IMR-90 (cell line): ENCODE measurements around the gene FEM1A. TPM values are rescaled to one million over a fixed set of nuclear protein-coding genes. Genes with fewer than 3 reads are reported as not detected.

ENCODE experiments used
- ATAC-seq: fragments of 200-7000 bp; cut with Tn5 transposase; 2 replicates; pipeline ENCODE4 v1.9.1; 2020; ENCODE audit warnings: low read depth, mild to moderate bottlenecking, moderate library complexity
- BruUV-seq: library from RNA; stranded (reverse); fragments of 400-500 nt; replicated peaks from 2 replicates; lab custom pipeline; 2021; lab: Mats Ljungman, UMichigan
- CTCF ChIA-PET: fragments of 300-600 bp; formaldehyde crosslinking; extraction: SDS; loops from one replicate; lab custom pipeline; 2021; ENCODE audit warnings: antibody characterized with exemption; lab: Yijun Ruan, JAX
- POLR2A ChIA-PET: fragments of 300-600 bp; sonication (Branson Sonifier 250); formaldehyde crosslinking; loops from one replicate; lab custom pipeline; 2022; ENCODE audit warnings: antibody characterized with exemption; ENCODE audit not compliant: unreplicated experiment; lab: Charles Lee
- DNase-seq: peaks from one replicate; pipeline ENCODE4 v3.0.0; 2013
- H2AFZ ChIP-seq: replicated peaks from 2 replicates; pipeline ENCODE3; 2013; ENCODE audit warnings: low read length, mild to moderate bottlenecking; ENCODE audit not compliant: poor library complexity
- H2AK5ac ChIP-seq: 2 replicates; pipeline ENCODE4 v1.6.1; 2013; ENCODE audit warnings: low read depth, low read length, inconsistent platforms
- H2AK9ac ChIP-seq: replicated peaks from 2 replicates; pipeline ENCODE3; 2013; ENCODE audit warnings: mild to moderate bottlenecking, low read depth, low read length, moderate library complexity; ENCODE audit not compliant: poor library complexity
- H2BK120ac ChIP-seq: 2 replicates; pipeline ENCODE4 v1.6.1; 2013; ENCODE audit warnings: low read depth, low read length, inconsistent platforms
- H2BK15ac ChIP-seq: 3 replicates; pipeline ENCODE4 v1.6.1; 2013; ENCODE audit warnings: low read depth, low read length, inconsistent platforms
- H2BK20ac ChIP-seq: 2 replicates; pipeline ENCODE4 v1.6.1; 2013; ENCODE audit warnings: low read depth, mild to moderate bottlenecking, inconsistent platforms, low read length, moderate library complexity
- H2BK5ac ChIP-seq: 2 replicates; pipeline ENCODE4 v1.6.1; 2013; ENCODE audit warnings: mild to moderate bottlenecking, low read depth, low read length, inconsistent platforms; ENCODE audit not compliant: poor library complexity, severe bottlenecking
- H3K14ac ChIP-seq: replicated peaks from 2 replicates; pipeline ENCODE4 v1.6.1; 2013; ENCODE audit warnings: low read depth, low read length, inconsistent platforms
- H3K18ac ChIP-seq: 2 replicates; pipeline ENCODE4 v1.6.1; 2013; ENCODE audit warnings: low read depth, low read length, control low read depth
- H3K23ac ChIP-seq: 2 replicates; pipeline ENCODE4 v1.6.1; 2013; ENCODE audit warnings: low read depth, low read length, inconsistent platforms
- H3K27ac ChIP-seq: 2 replicates; pipeline ENCODE4 v1.5.1; 2013; ENCODE audit warnings: mild to moderate bottlenecking, control low read depth, low read length; ENCODE audit not compliant: insufficient read depth
- H3K27me3 ChIP-seq: 2 replicates; pipeline ENCODE4 v1.6.1; 2013; ENCODE audit warnings: low read length; ENCODE audit not compliant: control insufficient read depth, insufficient read depth
- H3K36me3 ChIP-seq: 2 replicates; pipeline ENCODE4 v1.6.1; 2013; ENCODE audit warnings: low read length, mixed read lengths; ENCODE audit not compliant: control insufficient read depth, insufficient read depth
- H3K4ac ChIP-seq: 2 replicates; pipeline ENCODE4 v1.6.1; 2013; ENCODE audit warnings: low read depth, low read length, inconsistent platforms
- H3K4me1 ChIP-seq: 2 replicates; pipeline ENCODE4 v1.6.1; 2013; ENCODE audit warnings: low read length, mixed read lengths; ENCODE audit not compliant: control insufficient read depth, insufficient read depth
- H3K4me2 ChIP-seq: 2 replicates; pipeline ENCODE4 v1.6.1; 2013; ENCODE audit warnings: low read depth, mild to moderate bottlenecking, control low read depth, low read length, moderate library complexity
- H3K4me3 ChIP-seq: 2 replicates; pipeline ENCODE4 v1.5.1; 2013; ENCODE audit warnings: low read depth, mild to moderate bottlenecking, control low read depth, low read length, moderate library complexity; ENCODE audit not compliant: insufficient read depth
- H3K56ac ChIP-seq: 2 replicates; pipeline ENCODE4 v1.6.1; 2013; ENCODE audit warnings: low read length, inconsistent platforms; ENCODE audit not compliant: insufficient read depth; ENCODE audit errors: extremely low read depth
- H3K79me1 ChIP-seq, 2 experiments: 2 replicates each; pipeline ENCODE4 v1.6.1; 2013; ENCODE audit warnings: low read length in 2 of 2, inconsistent platforms in 1 of 2, low read depth in 1 of 2
- H3K9ac ChIP-seq: 2 replicates; pipeline ENCODE4 v1.6.1; 2013; ENCODE audit warnings: low read depth, low read length, control low read depth
- H3K9me1 ChIP-seq: 2 replicates; pipeline ENCODE4 v1.6.1; 2013; ENCODE audit warnings: low read length, inconsistent platforms; ENCODE audit not compliant: insufficient read depth
- H3K9me3 ChIP-seq: 2 replicates; pipeline ENCODE4 v1.6.1; 2013; ENCODE audit warnings: low read length; ENCODE audit not compliant: control insufficient read depth, insufficient read depth
- H4K20me1 ChIP-seq: 2 replicates; pipeline ENCODE4 v1.6.1; 2013; ENCODE audit warnings: low read length, inconsistent platforms; ENCODE audit not compliant: insufficient read depth
- H4K5ac ChIP-seq: 2 replicates; pipeline ENCODE4 v1.6.1; 2013; ENCODE audit warnings: mild to moderate bottlenecking, low read depth, low read length, control low read depth
- H4K8ac ChIP-seq, 2 experiments: 2 replicates each; pipeline ENCODE4 v1.6.1; 2013; ENCODE audit warnings: low read depth in 2 of 2, low read length in 2 of 2, control low read depth in 1 of 2, inconsistent platforms in 1 of 2
- H4K91ac ChIP-seq: 2 replicates; pipeline ENCODE4 v1.6.1; 2013; ENCODE audit warnings: low read depth, low read length, inconsistent platforms; ENCODE audit not compliant: insufficient read depth
- CEBPB ChIP-seq: IDR thresholded peaks from 2 replicates; pipeline ENCODE4 v1.6.1; 2012; ENCODE audit warnings: low read depth, low read length, improper control_type of control experiment
- CTCF ChIP-seq: conservative IDR thresholded peaks from 2 replicates; pipeline ENCODE4 v1.5.1; 2012; ENCODE audit warnings: mild to moderate bottlenecking, low read depth, low read length, improper control_type of control experiment
- MAZ ChIP-seq: IDR thresholded peaks from 2 replicates; pipeline ENCODE4 v1.6.1; 2012; ENCODE audit warnings: low read depth, mild to moderate bottlenecking, low read length, improper control_type of control experiment, moderate library complexity, borderline replicate concordance
- MXI1 ChIP-seq: IDR thresholded peaks from 2 replicates; pipeline ENCODE4 v1.6.1; 2012; ENCODE audit warnings: low read depth, mild to moderate bottlenecking, low read length, moderate library complexity, borderline replicate concordance
- NFE2L2 ChIP-seq: fragments of 150-350 bp; IDR thresholded peaks from 2 replicates; pipeline ENCODE4 v1.6.1; 2016; ENCODE audit warnings: low read depth, mild to moderate bottlenecking, low read length
- RAD21 ChIP-seq: IDR thresholded peaks from 2 replicates; pipeline ENCODE4 v1.6.1; 2012; ENCODE audit warnings: low read length, improper control_type of control experiment
- SMC3 ChIP-seq: fragments of 150-350 bp; IDR thresholded peaks from 2 replicates; pipeline ENCODE4 v1.6.1; 2016; ENCODE audit warnings: low read depth, mild to moderate bottlenecking, antibody characterized with exemption, low read length, moderate library complexity
- WGBS, 2 experiments: methylation state at CpG; one replicate each; pipeline versions ENCODE4 v1.1.5 to v1.1.7; 2013; ENCODE audit warnings: missing lambda C conversion rate in 2 of 2; ENCODE audit not compliant: insufficient read length in 1 of 2; ENCODE audit errors: extremely low coverage in 2 of 2; 5-methylcytosine and 5-hydroxymethylcytosine counted together
- dilution Hi-C: fragments of 300-500 bp; cut with HindIII; formaldehyde crosslinking; loops from one replicate; pipeline ENCODE4 v1.14.3; 2018; ENCODE audit warnings: low sequenced_read_pairs; ENCODE audit not compliant: unreplicated experiment
- in situ Hi-C: fragments of 300-500 bp; cut with MboI; formaldehyde crosslinking; loops from 3 replicates; pipeline ENCODE4 v1.14.3; 2019; ENCODE audit warnings: low sequenced_read_pairs, inconsistent platforms, mixed read lengths
- intact Hi-C: fragments of 100-400 bp; cut with micrococcal nuclease; formaldehyde crosslinking; loops from 2 replicates; pipeline ENCODE4 v1.10.0; 2022
- polyA plus RNA-seq, 3 experiments: library from polyadenylated mRNA; depleted of rRNA; stranded (reverse); fragments of >200 nt; gene quantifications; 2 replicates each; pipeline ENCODE4 v1.2.3, GENCODE V29; 2012; ENCODE audit warnings: low replicate concordance in 1 of 3
- total RNA-seq: library from RNA; depleted of rRNA; stranded (reverse); fragments of >200 nt; gene quantifications from 2 replicates; pipeline ENCODE4 v1.2.3, GENCODE V29; 2012
- TF ChIP-seq, protein P1 (sequence below): fragments of 150-350 bp; IDR thresholded peaks from 2 replicates; pipeline ENCODE4 v1.6.1; 2016; ENCODE audit warnings: low read depth, mild to moderate bottlenecking, low read length, moderate library complexity, borderline replicate concordance

The FEM1A gene
- total and polyA plus RNA-seq, 2 of the 4 experiments (the other 2 are of a cell fraction) = 5.3 to 8.8 TPM

GRCh38 chr19:4795400-4795799 lies 3.9 kb downstream of the FEM1A start:
- Histone ChIP-seq H3K9me1 (0 out of 2 replicates have a peak, but pooled peaks cover 3% of the 10 kb centered on the region), H4K8ac (no peak overlapping the region), H3K4me3 (no peak overlapping the region), H3K36me3 (peaks cover 24% of the 10 kb centered on the region), H4K5ac (no peak overlapping the region), H3K4me1 (peaks cover 5% of the 10 kb centered on the region; the same call in 1 of the 2 replicates), H2AK5ac (no peak overlapping the region), H3K14ac (no peak overlapping the region), H3K27me3 (no peaks in the 10 kb centered on the region), H3K4me2 (no peak overlapping the region), H3K9me3 (no peaks in the 10 kb centered on the region), H3K4ac (no peak overlapping the region), H2AK9ac (no peak overlapping the region), H3K56ac (no peak overlapping the region), H3K9ac (no peak overlapping the region), H3K27ac (no peak overlapping the region), H4K91ac (no peak overlapping the region), H2BK120ac (no peak overlapping the region), H3K23ac (no peak overlapping the region), H2BK15ac (no peak overlapping the region), H3K18ac (no peak overlapping the region), H2BK5ac (no peak overlapping the region), H2BK20ac (no peak overlapping the region), H4K20me1 (peaks cover 6% of the 10 kb centered on the region), H2AFZ (no peak overlapping the region), H3K79me1 (peaks cover 15 to 52% of the 10 kb centered on the region in 2 experiments; a peak in 3 of 4 replicates)
- ChIA-PET POLR2A (no interaction called here), CTCF (no interaction called here)
- intact Hi-C loops = no loop called here
- in situ Hi-C loops = no loop called here
- BruUV-seq = no TSS peak
- dilution Hi-C loops = no loop called here
- ATAC-seq (no peak), DNase-seq (peak; percentile 22)
- 100% methylated on average over 3 of the region's 9 CpGs; no CpG with 5 or more reads in 1 of the 2 experiments for WGBS, 2 experiments
- TF ChIP-seq, protein P1, sequence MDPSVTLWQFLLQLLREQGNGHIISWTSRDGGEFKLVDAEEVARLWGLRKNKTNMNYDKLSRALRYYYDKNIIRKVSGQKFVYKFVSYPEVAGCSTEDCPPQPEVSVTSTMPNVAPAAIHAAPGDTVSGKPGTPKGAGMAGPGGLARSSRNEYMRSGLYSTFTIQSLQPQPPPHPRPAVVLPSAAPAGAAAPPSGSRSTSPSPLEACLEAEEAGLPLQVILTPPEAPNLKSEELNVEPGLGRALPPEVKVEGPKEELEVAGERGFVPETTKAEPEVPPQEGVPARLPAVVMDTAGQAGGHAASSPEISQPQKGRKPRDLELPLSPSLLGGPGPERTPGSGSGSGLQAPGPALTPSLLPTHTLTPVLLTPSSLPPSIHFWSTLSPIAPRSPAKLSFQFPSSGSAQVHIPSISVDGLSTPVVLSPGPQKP = no peak
- TF ChIP-seq CEBPB (no peak), CTCF (no peak), SMC3 (no peak), MXI1 (no peak), RAD21 (no peak), NFE2L2 (no peak), MAZ (no peak)
